Measurements from ENCODE around the gene ATP8A1. TPM values are rescaled to one million over a fixed set of nuclear protein-coding genes. Genes with fewer than 3 reads are reported as not detected.

Gene ATP8A1
- total and polyA plus RNA-seq, 12 donors, result 3.4 to 27.9 (median 17.5) TPM

DNA sequence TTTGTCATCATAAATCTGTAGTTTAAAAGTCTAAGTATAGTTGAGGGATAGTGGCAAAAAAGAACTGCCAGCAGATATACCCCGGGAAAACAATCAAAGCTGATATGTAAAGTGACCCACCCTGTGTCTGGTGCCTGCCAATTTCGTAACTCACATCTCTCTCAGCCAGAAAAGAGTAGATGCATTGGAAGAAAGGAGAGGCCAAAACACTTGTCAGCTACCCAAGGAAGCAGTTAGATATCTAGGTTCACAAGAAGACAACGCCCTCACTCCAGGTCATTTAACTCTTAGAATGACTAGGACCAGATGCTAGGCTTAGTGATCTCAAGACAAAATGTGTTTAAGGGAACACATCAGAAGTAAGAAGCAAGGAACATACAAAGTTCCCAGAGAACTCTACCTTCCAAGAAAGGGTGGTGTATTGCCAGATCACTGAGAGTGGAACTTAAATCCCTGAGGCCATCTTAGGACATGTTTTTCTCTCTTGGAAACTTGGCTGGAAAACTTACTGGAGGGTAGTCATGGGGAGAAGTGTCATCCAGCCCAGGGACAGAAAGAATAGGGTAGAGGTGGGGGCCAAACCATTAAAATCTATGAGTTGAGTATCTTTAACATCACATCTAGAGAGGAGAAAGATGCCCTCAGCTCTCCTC, 133.7 kb downstream of the ATP8A1 start:
- Histone ChIP-seq H3K36me3 (peaks cover 0 to 46% (median 4%) of the 10 kb centered on the region in 9 donors), H3K27ac (no peak overlapping the region), H3K27me3 (no peaks in the 10 kb centered on the region), H3K4me1 (peaks cover 0 to 16% (median 6%) of the 10 kb centered on the region in 9 donors), H3K4me3 (no peak overlapping the region), H3K9me3 (no peaks in the 10 kb centered on the region)
- TF ChIP-seq CTCF (IDR thresholded peaks at IDR 0.05), result no peak
- DNase-seq, result no peak
- peak in 6 of 8 donors; percentile 25 to 57 (median 40) for ATAC-seq
- WGBS, 2 donors, result 34 to 37% methylated on average over 3 of the region's 3 CpGs
- intact Hi-C loops (cut with DNase I), result loop anchor here in 5 of 10 donors (5.0 to 10.0 kb wide), 3 partner anchors 151 to 241 kb away; no protein-coding TSS in a partner anchor

- peak; percentile 42 to 83 (median 67) for TF ChIP-seq CTCF (IDR thresholded peaks at IDR 0.05)
- H3K27me3 ChIP-seq, result no peaks in the 10 kb centered on the region
- no peaks in the 10 kb centered on the region for H3K9me3 ChIP-seq
- intact Hi-C loops (cut with DNase I), result loop anchor here (1.0 to 10.0 kb wide), 7 partner anchors 148 to 239 kb away; no protein-coding TSS in a partner anchor
- peaks cover 0 to 26% (median 10%) of the 10 kb centered on the region in 9 donors for H3K4me1 ChIP-seq
- H3K27ac ChIP-seq, result no peak overlapping the region
- ATAC-seq (peak in 5 of 8 donors; percentile 44 to 64 (median 61)), DNase-seq (peak in 1 of 2 donors; percentile 51)
- H3K36me3 ChIP-seq, result peaks cover 0 to 43% (median 4%) of the 10 kb centered on the region in 9 donors
- no peak overlapping the region for H3K4me3 ChIP-seq
- WGBS, 2 donors, result 15 to 17% methylated on average over 3 of the region's 3 CpGs
Observed at GRCh38 chr4:42519803-42520417, 137.0 kb downstream of the ATP8A1 start.

DNA sequence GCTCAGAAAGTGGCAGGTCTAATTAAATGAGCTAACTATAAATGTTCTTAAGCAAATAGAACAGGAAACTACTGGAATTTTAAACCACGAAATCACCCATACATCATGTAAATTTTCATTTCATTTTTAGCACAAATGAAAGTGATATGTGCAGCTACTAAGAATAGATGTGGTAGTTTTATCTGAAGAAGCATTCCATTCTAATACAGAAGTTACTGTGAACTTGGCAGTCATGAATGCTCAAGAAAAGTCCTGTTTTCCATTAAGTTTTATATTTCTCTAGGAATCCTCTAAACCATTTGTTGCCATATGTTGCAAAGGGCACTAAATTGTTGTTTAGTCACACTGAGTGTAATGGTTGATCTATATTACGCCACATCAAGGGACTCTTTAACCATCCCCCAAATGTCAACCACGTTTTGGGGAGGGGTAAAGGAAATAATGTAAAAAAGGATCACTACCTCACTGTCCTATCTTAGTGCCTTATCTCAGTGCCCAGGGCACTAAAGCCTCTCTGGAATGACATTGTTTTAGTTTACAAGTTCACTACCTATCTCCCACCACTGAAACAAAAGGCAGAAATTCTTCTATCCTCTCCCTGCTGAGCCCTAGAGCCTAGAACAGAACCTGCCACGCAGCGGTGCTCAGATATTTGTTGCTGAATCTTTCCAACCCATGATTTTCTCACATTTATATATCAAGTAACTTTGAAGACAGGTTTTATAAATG, 141.6 kb downstream of the ATP8A1 start:
- Histone ChIP-seq H3K27me3 (no peaks in the 10 kb centered on the region), H3K27ac (no peak overlapping the region), H3K36me3 (peaks cover 0 to 10% (median 0%) of the 10 kb centered on the region in 9 donors), H3K4me1 (peaks cover 0 to 14% (median 7%) of the 10 kb centered on the region in 9 donors), H3K4me3 (no peak overlapping the region), H3K9me3 (no peaks in the 10 kb centered on the region)
- ATAC-seq, result peak in 1 of 8 donors; percentile 9
- 58 to 60% methylated on average over 5 of the region's 5 CpGs for WGBS, 2 donors
- intact Hi-C loops (cut with DNase I), result loop anchor here in 4 of 10 donors (5.0 to 10.0 kb wide), 3 partner anchors 143 to 233 kb away; no protein-coding TSS in a partner anchor
- DNase-seq, result no peak
- TF ChIP-seq CTCF (IDR thresholded peaks at IDR 0.05), result no peak
